Measurements from ENCODE around the gene GAB2.

The GAB2 gene

GRCh38 chr11:78293536-78293935, 124.1 kb downstream of the GAB2 start:
- no peak for TF ChIP-seq ZFP3 (CRISPR knock-in tag; IDR thresholded peaks at IDR 0.05)
- ATAC-seq = no peak

GRCh38 chr11:78292109-78292803, 125.4 kb downstream of the GAB2 start:
- TF ChIP-seq SNAI2 (CRISPR knock-in tag; IDR thresholded peaks at IDR 0.05) (no peak), CSDC2 (CRISPR knock-in tag; IDR thresholded peaks at IDR 0.05) (no peak), PPARA (CRISPR knock-in tag; IDR thresholded peaks at IDR 0.05; ENCODE audit: borderline replicate concordance) (no peak)
- TF ChIP-seq, protein P1, sequence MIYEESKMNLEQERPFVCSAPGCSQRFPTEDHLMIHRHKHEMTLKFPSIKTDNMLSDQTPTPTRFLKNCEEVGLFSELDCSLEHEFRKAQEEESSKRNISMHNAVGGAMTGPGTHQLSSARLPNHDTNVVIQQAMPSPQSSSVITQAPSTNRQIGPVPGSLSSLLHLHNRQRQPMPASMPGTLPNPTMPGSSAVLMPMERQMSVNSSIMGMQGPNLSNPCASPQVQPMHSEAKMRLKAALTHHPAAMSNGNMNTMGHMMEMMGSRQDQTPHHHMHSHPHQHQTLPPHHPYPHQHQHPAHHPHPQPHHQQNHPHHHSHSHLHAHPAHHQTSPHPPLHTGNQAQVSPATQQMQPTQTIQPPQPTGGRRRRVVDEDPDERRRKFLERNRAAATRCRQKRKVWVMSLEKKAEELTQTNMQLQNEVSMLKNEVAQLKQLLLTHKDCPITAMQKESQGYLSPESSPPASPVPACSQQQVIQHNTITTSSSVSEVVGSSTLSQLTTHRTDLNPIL (CRISPR knock-in tag; IDR thresholded peaks at IDR 0.05; ENCODE audit: low read depth) = no peak
- TF ChIP-seq, protein P2, sequence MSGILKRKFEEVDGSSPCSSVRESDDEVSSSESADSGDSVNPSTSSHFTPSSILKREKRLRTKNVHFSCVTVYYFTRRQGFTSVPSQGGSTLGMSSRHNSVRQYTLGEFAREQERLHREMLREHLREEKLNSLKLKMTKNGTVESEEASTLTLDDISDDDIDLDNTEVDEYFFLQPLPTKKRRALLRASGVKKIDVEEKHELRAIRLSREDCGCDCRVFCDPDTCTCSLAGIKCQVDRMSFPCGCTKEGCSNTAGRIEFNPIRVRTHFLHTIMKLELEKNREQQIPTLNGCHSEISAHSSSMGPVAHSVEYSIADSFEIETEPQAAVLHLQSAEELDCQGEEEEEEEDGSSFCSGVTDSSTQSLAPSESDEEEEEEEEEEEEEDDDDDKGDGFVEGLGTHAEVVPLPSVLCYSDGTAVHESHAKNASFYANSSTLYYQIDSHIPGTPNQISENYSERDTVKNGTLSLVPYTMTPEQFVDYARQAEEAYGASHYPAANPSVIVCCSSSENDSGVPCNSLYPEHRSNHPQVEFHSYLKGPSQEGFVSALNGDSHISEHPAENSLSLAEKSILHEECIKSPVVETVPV (CRISPR knock-in tag; IDR thresholded peaks at IDR 0.05) = no peak
- ATAC-seq = no peak

GRCh38 chr11:78291503-78292108, 126.0 kb downstream of the GAB2 start:
- TF ChIP-seq ZC3H10 (CRISPR knock-in tag; IDR thresholded peaks at IDR 0.05) (no peak), ZFP3 (CRISPR knock-in tag; IDR thresholded peaks at IDR 0.05) (no peak), ARNTL (CRISPR knock-in tag; IDR thresholded peaks at IDR 0.05; ENCODE audit: borderline replicate concordance, low read depth) (no peak), TSHZ2 (CRISPR knock-in tag; IDR thresholded peaks at IDR 0.05) (no peak), BACH2 (CRISPR knock-in tag; IDR thresholded peaks at IDR 0.05; ENCODE audit: borderline replicate concordance) (no peak), TOX (CRISPR knock-in tag; IDR thresholded peaks at IDR 0.05; ENCODE audit: borderline replicate concordance) (no peak), ZNF565 (CRISPR knock-in tag; conservative IDR thresholded peaks at IDR 0.05; ENCODE audit: low read depth) (no peak), RARB (CRISPR knock-in tag; IDR thresholded peaks at IDR 0.05) (no peak), TCF4 (CRISPR knock-in tag; IDR thresholded peaks at IDR 0.05; ENCODE audit: borderline replicate concordance) (no peak), PPARA (CRISPR knock-in tag; IDR thresholded peaks at IDR 0.05; ENCODE audit: borderline replicate concordance) (no peak), ZFP30 (CRISPR knock-in tag; IDR thresholded peaks at IDR 0.05) (no peak), SNAI2 (CRISPR knock-in tag; IDR thresholded peaks at IDR 0.05) (no peak)
- TF ChIP-seq, protein P1 (CRISPR knock-in tag; IDR thresholded peaks at IDR 0.05; ENCODE audit: low read depth) = no peak
- TF ChIP-seq, protein P2 (CRISPR knock-in tag; IDR thresholded peaks at IDR 0.05) = no peak
- ATAC-seq = no peak

DNA sequence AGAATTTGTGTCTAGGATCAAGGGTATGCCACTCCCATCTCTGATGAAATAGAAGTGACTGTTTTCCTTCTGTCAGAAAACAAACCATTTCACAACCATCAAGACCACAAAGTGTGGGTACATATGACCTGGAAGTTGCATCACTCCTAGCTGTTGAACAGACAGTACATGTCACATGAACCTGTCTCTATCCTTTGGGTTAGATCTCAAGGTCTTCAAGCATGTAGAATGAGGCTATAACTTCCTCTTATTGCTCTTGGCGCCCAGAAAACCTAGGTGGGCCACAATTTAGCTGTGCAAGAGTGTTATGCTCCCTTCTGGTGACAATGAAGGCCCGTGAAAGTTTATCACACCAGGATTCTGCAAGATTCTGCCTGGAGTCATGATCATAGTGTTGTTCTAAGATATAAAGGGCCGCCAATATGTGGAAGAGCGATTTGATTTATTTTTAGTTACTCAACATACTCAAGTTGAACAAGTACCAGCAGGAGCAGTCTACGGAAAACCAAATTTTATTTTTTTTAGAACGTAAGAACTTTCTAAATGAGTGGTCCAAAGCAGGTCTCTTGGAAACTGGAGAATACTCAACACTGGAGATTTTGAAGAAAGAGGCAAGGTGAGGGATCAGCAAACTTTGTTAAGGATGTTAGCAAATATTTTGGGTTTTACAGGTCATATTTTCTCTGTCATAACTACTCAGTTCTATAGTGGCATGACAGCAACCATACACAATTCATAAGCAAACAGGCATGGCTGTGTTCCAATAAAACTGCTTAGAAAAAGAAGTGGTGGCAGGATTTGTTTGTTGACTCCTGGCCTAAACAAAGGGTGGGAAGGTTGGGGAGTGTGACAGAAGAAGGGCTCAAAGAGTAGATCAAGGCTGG, 127.1 kb downstream of the GAB2 start:
- ATAC-seq = no peak
- no peak for TF ChIP-seq PATZ1 (CRISPR knock-in tag; IDR thresholded peaks at IDR 0.05; ENCODE audit: borderline replicate concordance)
- TF ChIP-seq ARNTL (CRISPR knock-in tag; IDR thresholded peaks at IDR 0.05; ENCODE audit: borderline replicate concordance, low read depth) = no peak
- TF ChIP-seq ZNF70 (CRISPR knock-in tag; IDR thresholded peaks at IDR 0.05) = no peak

Data from SK-N-SH treated with all-trans-retinoic acid at 6 μM for 48 hours (cell line).